GM12878 (cell line): ENCODE measurements around the gene CDKL4. TPM values are rescaled to one million over a fixed set of nuclear protein-coding genes. Genes with fewer than 3 reads are reported as not detected.

ENCODE experiments used
- ATAC-seq: fragments of 200-7000 bp; cut with Tn5 transposase; 3 replicates; pipeline ENCODE4 v1.9.1; 2020; ENCODE audit warnings: mild to moderate bottlenecking, moderate library complexity
- BruUV-seq: library from RNA; stranded (reverse); fragments of 400-500 nt; replicated peaks from 2 replicates; lab custom pipeline; 2021; lab: Mats Ljungman, UMichigan
- CTCF ChIA-PET: fragments of 300-600 bp; sonication (Branson Sonifier 250); formaldehyde crosslinking; extraction: SDS; loops from one replicate; lab custom pipeline; 2021; ENCODE audit warnings: inconsistent platforms; lab: Yijun Ruan, JAX
- POLR2A ChIA-PET: fragments of 350-600 bp; formaldehyde crosslinking; extraction: SDS; loops from one replicate; lab custom pipeline; 2021; ENCODE audit warnings: inconsistent platforms; lab: Charles Lee
- RAD21 ChIA-PET: fragments of 300-600 bp; sonication (Branson Sonifier 250); formaldehyde crosslinking; loops from one replicate; lab custom pipeline; 2023; ENCODE audit warnings: antibody characterized with exemption; ENCODE audit not compliant: unreplicated experiment; lab: Charles Lee
- SMC1A ChIA-PET: fragments of 300-600 bp; sonication (Branson Sonifier 250); formaldehyde crosslinking; loops from one replicate; lab custom pipeline; 2023; ENCODE audit not compliant: unreplicated experiment, uncharacterized antibody; lab: Charles Lee
- DNase-seq: peaks from one replicate; pipeline ENCODE4 v3.0.0-alpha.2; 2011; ENCODE audit warnings: low read depth, low spot score
- FAIRE-seq: peaks from 3 replicates; lab custom pipeline; 2011; peaks lifted over from hg19 to GRCh38; lab: Jason Lieb, UNC
- H2AFZ ChIP-seq: 2 replicates; pipeline ENCODE4 v1.6.0; 2011; ENCODE audit warnings: low read depth, low read length, control low read depth; ENCODE audit not compliant: control insufficient read depth
- H3K27ac ChIP-seq: 2 replicates; pipeline ENCODE4 v1.5.1; 2011; ENCODE audit warnings: control low read depth; ENCODE audit not compliant: control insufficient read depth, insufficient read depth
- H3K27me3 ChIP-seq, 2 experiments: replicated peaks in 1 of 2; 2 replicates each; pipeline versions ENCODE4 v1.6.0 to v1.6.1; 2011; ENCODE audit warnings: low read length in 1 of 2; ENCODE audit not compliant: control insufficient read depth in 2 of 2, insufficient read depth in 2 of 2
- H3K36me3 ChIP-seq, 2 experiments: 2 replicates each; pipeline ENCODE4 v1.5.1; 2011; ENCODE audit warnings: low read length in 1 of 2; ENCODE audit not compliant: control insufficient read depth in 2 of 2, insufficient read depth in 2 of 2
- H3K4me1 ChIP-seq: 2 replicates; pipeline ENCODE4 v1.6.1; 2011; ENCODE audit warnings: mild to moderate bottlenecking, low read length, moderate library complexity, mixed read lengths; ENCODE audit not compliant: control insufficient read depth, insufficient read depth
- H3K4me2 ChIP-seq: 2 replicates; pipeline ENCODE4 v1.6.0; 2011; ENCODE audit warnings: control low read depth; ENCODE audit not compliant: control insufficient read depth, insufficient read depth
- H3K4me3 ChIP-seq: fragments of 200-600 bp; sonication (generic); 2 replicates; pipeline ENCODE4 v1.5.1; 2016
- H3K79me2 ChIP-seq: 2 replicates; pipeline ENCODE4 v1.6.0; 2011; ENCODE audit warnings: low read length; ENCODE audit not compliant: control insufficient read depth, insufficient read depth
- H3K9ac ChIP-seq: 2 replicates; pipeline ENCODE4 v1.8.0; 2011; ENCODE audit warnings: low read length, control low read depth, mixed read lengths; ENCODE audit not compliant: control insufficient read depth, insufficient read depth
- H3K9me3 ChIP-seq: replicated peaks from 3 replicates; pipeline ENCODE4 v1.5.1; 2011; ENCODE audit warnings: mild to moderate bottlenecking, low read length; ENCODE audit not compliant: control insufficient read depth, insufficient read depth
- H4K20me1 ChIP-seq: 2 replicates; pipeline ENCODE4 v1.6.0; 2011; ENCODE audit not compliant: control insufficient read depth, insufficient read depth
- RELA ChIP-seq: fragments of 450-650 bp; IDR thresholded peaks from 2 replicates; pipeline ENCODE4 v1.8.0; 2014; ENCODE audit warnings: borderline replicate concordance; ENCODE audit not compliant: partially characterized antibody
- RFX5 ChIP-seq: IDR thresholded peaks from 2 replicates; pipeline ENCODE4 v1.6.1; 2011; ENCODE audit warnings: low read depth, low read length, improper control_type of control experiment
- WGBS: methylation state at CpG from one replicate; pipeline ENCODE4 v1.1.6; 2016; ENCODE audit warnings: low lambda C conversion rate; ENCODE audit not compliant: insufficient replicate concordance, insufficient coverage; ENCODE audit errors: missing lambda C conversion rate; 5-methylcytosine and 5-hydroxymethylcytosine counted together
- in situ Hi-C: fragments of 300-500 bp; cut with MboI; formaldehyde crosslinking; loops from 9 replicates; pipeline ENCODE4 v1.14.3; 2018; ENCODE audit warnings: mixed read lengths
- intact Hi-C: fragments of 100-400 bp; cut with micrococcal nuclease; formaldehyde crosslinking; loops from one replicate; pipeline ENCODE4 v1.14.2; 2022; ENCODE audit not compliant: unreplicated experiment
- polyA plus RNA-seq, 11 experiments: library from polyadenylated mRNA; depleted of rRNA in 4 of 11; unstranded in 6 of 11; stranded (reverse) in 5 of 11; fragments of >200 nt; fragmentation: Nextera tagmentation in 4 of 11; fragmentation: Illumina TruSeq in 1 of 11; extraction: Ambion mirVana in 4 of 11; extraction: Trizol in 1 of 11; gene quantifications; 1 replicate in 1 of 11; 2 replicates in 10 of 11; pipeline versions ENCODE4 v1.2.1 to v1.2.3, GENCODE V29; 2011 to 2016; ENCODE audit warnings: inconsistent platforms in 2 of 11, missing spikeins in 2 of 11, low read depth in 1 of 11
- total RNA-seq, 4 experiments: library from RNA; depleted of rRNA in 3 of 4; stranded (reverse); fragments of >200 nt in 3 of 4; fragmentation: Illumina TruSeq in 1 of 4; extraction: Trizol in 1 of 4; gene quantifications; 2 replicates each; pipeline versions ENCODE4 v1.2.1 to v1.2.3, GENCODE V29; 2013 to 2021
- TF ChIP-seq, protein P1 (sequence below): fragments of 450-650 bp; formaldehyde crosslinking; IDR thresholded peaks from 2 replicates; pipeline ENCODE4 v1.4.0; 2022; ENCODE audit warnings: mild to moderate bottlenecking, moderate library complexity

CDKL4 gene
- total and polyA plus RNA-seq, 10 of the 15 experiments (the other 5 are each of a cell fraction or from before 2014, with no cell fraction given) = not detected

DNA sequence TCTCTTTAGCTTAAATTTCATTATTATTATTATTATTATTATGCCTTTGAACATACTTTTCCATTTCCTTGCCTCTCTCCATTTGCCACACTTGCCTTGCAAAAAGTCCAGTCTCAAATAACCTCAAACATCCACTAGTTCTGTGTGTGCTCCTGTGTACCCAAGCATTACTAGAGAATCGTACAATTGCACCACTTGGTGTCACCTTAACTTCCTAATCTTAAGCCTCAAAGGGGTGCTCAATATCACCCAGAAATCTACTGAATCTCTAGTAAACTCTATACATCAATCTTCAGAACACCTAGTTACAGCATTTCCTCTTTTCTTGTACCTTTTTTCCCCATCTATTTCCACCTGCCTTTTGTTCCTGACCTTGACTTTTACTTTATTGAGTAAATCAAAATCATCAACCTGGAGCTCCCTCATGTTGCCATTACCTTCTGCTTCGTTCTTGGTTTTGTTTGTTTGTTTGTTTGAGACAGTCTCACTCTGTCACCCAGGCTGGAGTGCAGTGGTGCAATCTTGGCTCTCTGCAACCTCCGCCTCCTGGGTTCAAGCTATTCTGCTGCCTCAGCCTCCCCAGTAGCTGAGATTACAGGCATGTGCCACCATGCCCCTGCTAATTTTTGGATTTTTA lies 110.4 kb downstream of the CDKL4 start:
- H3K79me2 ChIP-seq = no peaks in the 10 kb centered on the region
- ChIA-PET POLR2A (interaction anchor here (1.0 kb wide), 1 partner anchor 9 kb away, joined by 4 read pairs; no protein-coding TSS in a partner anchor), SMC1A (interaction anchor here (0.5 to 2.3 kb wide), 8 partner anchors 9 to 577 kb away, joined by 3 to 6 read pairs (median 4); no protein-coding TSS in a partner anchor), RAD21 (no interaction called here), CTCF (interaction anchor here (0.7 to 2.3 kb wide), 7 partner anchors 8 to 96 kb away, joined by 3 to 8 read pairs (median 3); no protein-coding TSS in a partner anchor)
- TF ChIP-seq, protein P1, sequence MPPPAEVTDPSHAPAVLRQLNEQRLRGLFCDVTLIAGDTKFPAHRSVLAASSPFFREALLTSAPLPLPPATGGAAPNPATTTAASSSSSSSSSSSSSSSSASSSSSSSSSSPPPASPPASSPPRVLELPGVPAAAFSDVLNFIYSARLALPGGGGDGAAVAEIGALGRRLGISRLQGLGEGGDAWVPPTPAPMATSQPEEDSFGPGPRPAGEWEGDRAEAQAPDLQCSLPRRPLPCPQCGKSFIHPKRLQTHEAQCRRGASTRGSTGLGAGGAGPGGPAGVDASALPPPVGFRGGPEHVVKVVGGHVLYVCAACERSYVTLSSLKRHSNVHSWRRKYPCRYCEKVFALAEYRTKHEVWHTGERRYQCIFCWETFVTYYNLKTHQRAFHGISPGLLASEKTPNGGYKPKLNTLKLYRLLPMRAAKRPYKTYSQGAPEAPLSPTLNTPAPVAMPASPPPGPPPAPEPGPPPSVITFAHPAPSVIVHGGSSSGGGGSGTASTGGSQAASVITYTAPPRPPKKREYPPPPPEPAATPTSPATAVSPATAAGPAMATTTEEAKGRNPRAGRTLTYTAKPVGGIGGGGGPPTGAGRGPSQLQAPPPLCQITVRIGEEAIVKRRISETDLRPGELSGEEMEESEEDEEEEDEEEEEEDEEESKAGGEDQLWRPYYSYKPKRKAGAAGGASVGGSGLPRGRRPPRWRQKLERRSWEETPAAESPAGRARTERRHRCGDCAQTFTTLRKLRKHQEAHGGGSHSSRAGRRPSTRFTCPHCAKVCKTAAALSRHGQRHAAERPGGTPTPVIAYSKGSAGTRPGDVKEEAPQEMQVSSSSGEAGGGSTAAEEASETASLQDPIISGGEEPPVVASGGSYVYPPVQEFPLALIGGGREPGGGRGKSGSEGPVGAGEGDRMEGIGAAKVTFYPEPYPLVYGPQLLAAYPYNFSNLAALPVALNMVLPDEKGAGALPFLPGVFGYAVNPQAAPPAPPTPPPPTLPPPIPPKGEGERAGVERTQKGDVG (CRISPR knock-in tag) = no peak
- TF ChIP-seq RELA (no peak), RFX5 (no peak)
- no peaks in the 10 kb centered on the region for H3K9me3 ChIP-seq
- WGBS = 53% methylated on average over 3 of the region's 3 CpGs
- no peak for DNase-seq
- no peak overlapping the region for H3K4me2 ChIP-seq
- BruUV-seq = no TSS peak
- peaks cover 14% of the 10 kb centered on the region for H3K4me1 ChIP-seq
- H3K27ac ChIP-seq = no peak overlapping the region
- FAIRE-seq = no peak
- in situ Hi-C loops (no loop called here), intact Hi-C loops (no loop called here)
- H4K20me1 ChIP-seq = no peaks in the 10 kb centered on the region
- no peak overlapping the region for H3K4me3 ChIP-seq
- no peak overlapping the region for H3K9ac ChIP-seq
- no peaks in the 10 kb centered on the region for H3K27me3 ChIP-seq
- H2AFZ ChIP-seq = no peak overlapping the region
- no peaks in the 10 kb centered on the region for H3K36me3 ChIP-seq
- ATAC-seq = no peak
